SK-N-SH treated with all-trans-retinoic acid at 6 μM for 48 hours (cell line): ENCODE measurements around the gene ARHGEF40.

ENCODE experiments used
- ARNTL ChIP-seq: fragments of 450-650 bp; formaldehyde crosslinking; IDR thresholded peaks from 2 replicates; pipeline ENCODE4 v1.5.0; 2020; ENCODE audit warnings: low read depth, mild to moderate bottlenecking, moderate library complexity, borderline replicate concordance
- BACH2 ChIP-seq: fragments of 250-450 bp; sonication (Bioruptor Pico); IDR thresholded peaks from 2 replicates; pipeline ENCODE4 v1.9.0; 2021; ENCODE audit warnings: mild to moderate bottlenecking, borderline replicate concordance
- CSDC2 ChIP-seq: fragments of 250-450 bp; sonication (Bioruptor Pico); IDR thresholded peaks from 2 replicates; pipeline ENCODE4 v1.5.0; 2020; ENCODE audit warnings: mild to moderate bottlenecking, moderate library complexity
- ESRRG ChIP-seq: fragments of 250-450 bp; sonication (Bioruptor Pico); IDR thresholded peaks from 2 replicates; pipeline ENCODE4 v1.6.1; 2021; ENCODE audit warnings: mild to moderate bottlenecking
- PPARA ChIP-seq: fragments of 250-450 bp; sonication (Bioruptor Pico); IDR thresholded peaks from 2 replicates; pipeline ENCODE4 v1.5.0; 2020; ENCODE audit warnings: mild to moderate bottlenecking, borderline replicate concordance
- RARB ChIP-seq: fragments of 250-450 bp; sonication (Bioruptor Pico); IDR thresholded peaks from 2 replicates; pipeline ENCODE4 v1.8.0; 2021; ENCODE audit warnings: mild to moderate bottlenecking, moderate library complexity
- TOX ChIP-seq: fragments of 250-450 bp; sonication (Bioruptor Pico); IDR thresholded peaks from 2 replicates; pipeline ENCODE4 v1.8.0; 2021; ENCODE audit warnings: mild to moderate bottlenecking, moderate library complexity, borderline replicate concordance
- ZC3H10 ChIP-seq: fragments of 250-450 bp; sonication (Bioruptor Pico); IDR thresholded peaks from 2 replicates; pipeline ENCODE4 v1.5.1; 2021; ENCODE audit warnings: mild to moderate bottlenecking, moderate library complexity
- ZFP30 ChIP-seq: fragments of 450-650 bp; formaldehyde crosslinking; IDR thresholded peaks from 2 replicates; pipeline ENCODE4 v1.5.0; 2022; ENCODE audit warnings: mild to moderate bottlenecking, moderate library complexity
- ZNF565 ChIP-seq: fragments of 450-650 bp; formaldehyde crosslinking; conservative IDR thresholded peaks from 2 replicates; pipeline ENCODE4 v1.5.0; 2020; ENCODE audit warnings: low read depth, mild to moderate bottlenecking, moderate library complexity
- ZNF8 ChIP-seq: fragments of 450-650 bp; formaldehyde crosslinking; IDR thresholded peaks from 2 replicates; pipeline ENCODE4 v1.5.0; 2020; ENCODE audit warnings: mild to moderate bottlenecking, moderate library complexity
- TF ChIP-seq, protein P1 (sequence below): fragments of 250-450 bp; sonication (Bioruptor Pico); IDR thresholded peaks from 2 replicates; pipeline ENCODE4 v1.5.1; 2020; ENCODE audit warnings: low read depth, mild to moderate bottlenecking, moderate library complexity
- TF ChIP-seq, protein P2 (sequence below): fragments of 250-450 bp; sonication (Bioruptor Pico); IDR thresholded peaks from 2 replicates; pipeline ENCODE4 v1.8.0; 2020; ENCODE audit warnings: mild to moderate bottlenecking, moderate library complexity, borderline replicate concordance
- TF ChIP-seq, protein P3 (sequence below): fragments of 250-450 bp; sonication (Bioruptor Pico); IDR thresholded peaks from 2 replicates; pipeline ENCODE4 v1.8.0; 2021; ENCODE audit warnings: low read depth, mild to moderate bottlenecking, moderate library complexity, borderline replicate concordance

DNA sequence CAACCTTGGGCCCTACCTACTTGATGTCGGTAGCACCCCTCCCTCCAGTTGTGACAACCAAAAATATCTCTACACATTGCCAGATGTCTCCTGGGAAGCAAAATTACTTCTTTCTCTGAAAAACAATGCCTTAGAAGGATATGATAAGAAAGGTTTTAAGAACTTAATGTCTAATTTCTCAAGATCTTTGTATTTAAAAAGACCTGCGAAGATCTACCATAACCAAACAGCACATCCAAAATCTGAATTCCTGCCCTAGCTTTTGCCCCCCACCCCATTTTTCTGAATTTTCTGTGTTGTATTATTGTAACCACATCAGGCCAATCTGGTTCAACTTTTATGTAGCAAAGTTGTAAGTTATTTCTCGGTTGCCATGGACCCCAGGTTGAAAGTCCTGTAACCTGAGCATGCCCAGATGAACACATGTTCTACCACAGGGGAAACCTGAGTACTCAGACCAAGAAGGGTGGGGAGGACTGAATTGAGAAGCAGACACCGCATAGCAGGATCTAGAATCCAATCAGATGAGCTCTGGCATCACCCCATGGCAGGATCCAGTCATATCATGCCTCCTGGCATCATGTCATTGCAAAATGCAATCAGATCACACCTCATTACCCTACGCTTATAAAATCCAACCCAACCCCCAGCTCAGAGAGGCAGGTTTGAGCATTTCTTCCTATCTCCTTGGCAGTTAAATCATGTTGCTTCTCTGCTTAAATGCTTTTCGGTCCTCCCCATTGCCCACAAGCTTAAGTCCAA, 39.5 kb downstream of the ARHGEF40 start:
- no peak for TF ChIP-seq ZNF8 (CRISPR knock-in tag)
- no peak for TF ChIP-seq BACH2 (CRISPR knock-in tag)
- no peak for TF ChIP-seq RARB (CRISPR knock-in tag)
- TF ChIP-seq ZC3H10 (CRISPR knock-in tag), result no peak
- TF ChIP-seq ZNF565 (CRISPR knock-in tag), result no peak
- TF ChIP-seq, protein P1, sequence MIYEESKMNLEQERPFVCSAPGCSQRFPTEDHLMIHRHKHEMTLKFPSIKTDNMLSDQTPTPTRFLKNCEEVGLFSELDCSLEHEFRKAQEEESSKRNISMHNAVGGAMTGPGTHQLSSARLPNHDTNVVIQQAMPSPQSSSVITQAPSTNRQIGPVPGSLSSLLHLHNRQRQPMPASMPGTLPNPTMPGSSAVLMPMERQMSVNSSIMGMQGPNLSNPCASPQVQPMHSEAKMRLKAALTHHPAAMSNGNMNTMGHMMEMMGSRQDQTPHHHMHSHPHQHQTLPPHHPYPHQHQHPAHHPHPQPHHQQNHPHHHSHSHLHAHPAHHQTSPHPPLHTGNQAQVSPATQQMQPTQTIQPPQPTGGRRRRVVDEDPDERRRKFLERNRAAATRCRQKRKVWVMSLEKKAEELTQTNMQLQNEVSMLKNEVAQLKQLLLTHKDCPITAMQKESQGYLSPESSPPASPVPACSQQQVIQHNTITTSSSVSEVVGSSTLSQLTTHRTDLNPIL (CRISPR knock-in tag), result no peak
- TF ChIP-seq ESRRG (CRISPR knock-in tag), result no peak
- no peak for TF ChIP-seq ARNTL (CRISPR knock-in tag)
- TF ChIP-seq CSDC2 (CRISPR knock-in tag), result no peak
- TF ChIP-seq ZFP30 (CRISPR knock-in tag), result no peak
- no peak for TF ChIP-seq TOX
- TF ChIP-seq, protein P2, sequence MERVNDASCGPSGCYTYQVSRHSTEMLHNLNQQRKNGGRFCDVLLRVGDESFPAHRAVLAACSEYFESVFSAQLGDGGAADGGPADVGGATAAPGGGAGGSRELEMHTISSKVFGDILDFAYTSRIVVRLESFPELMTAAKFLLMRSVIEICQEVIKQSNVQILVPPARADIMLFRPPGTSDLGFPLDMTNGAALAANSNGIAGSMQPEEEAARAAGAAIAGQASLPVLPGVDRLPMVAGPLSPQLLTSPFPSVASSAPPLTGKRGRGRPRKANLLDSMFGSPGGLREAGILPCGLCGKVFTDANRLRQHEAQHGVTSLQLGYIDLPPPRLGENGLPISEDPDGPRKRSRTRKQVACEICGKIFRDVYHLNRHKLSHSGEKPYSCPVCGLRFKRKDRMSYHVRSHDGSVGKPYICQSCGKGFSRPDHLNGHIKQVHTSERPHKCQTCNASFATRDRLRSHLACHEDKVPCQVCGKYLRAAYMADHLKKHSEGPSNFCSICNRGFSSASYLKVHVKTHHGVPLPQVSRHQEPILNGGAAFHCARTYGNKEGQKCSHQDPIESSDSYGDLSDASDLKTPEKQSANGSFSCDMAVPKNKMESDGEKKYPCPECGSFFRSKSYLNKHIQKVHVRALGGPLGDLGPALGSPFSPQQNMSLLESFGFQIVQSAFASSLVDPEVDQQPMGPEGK (CRISPR knock-in tag), result no peak
- no peak for TF ChIP-seq PPARA (CRISPR knock-in tag)
- TF ChIP-seq, protein P3, sequence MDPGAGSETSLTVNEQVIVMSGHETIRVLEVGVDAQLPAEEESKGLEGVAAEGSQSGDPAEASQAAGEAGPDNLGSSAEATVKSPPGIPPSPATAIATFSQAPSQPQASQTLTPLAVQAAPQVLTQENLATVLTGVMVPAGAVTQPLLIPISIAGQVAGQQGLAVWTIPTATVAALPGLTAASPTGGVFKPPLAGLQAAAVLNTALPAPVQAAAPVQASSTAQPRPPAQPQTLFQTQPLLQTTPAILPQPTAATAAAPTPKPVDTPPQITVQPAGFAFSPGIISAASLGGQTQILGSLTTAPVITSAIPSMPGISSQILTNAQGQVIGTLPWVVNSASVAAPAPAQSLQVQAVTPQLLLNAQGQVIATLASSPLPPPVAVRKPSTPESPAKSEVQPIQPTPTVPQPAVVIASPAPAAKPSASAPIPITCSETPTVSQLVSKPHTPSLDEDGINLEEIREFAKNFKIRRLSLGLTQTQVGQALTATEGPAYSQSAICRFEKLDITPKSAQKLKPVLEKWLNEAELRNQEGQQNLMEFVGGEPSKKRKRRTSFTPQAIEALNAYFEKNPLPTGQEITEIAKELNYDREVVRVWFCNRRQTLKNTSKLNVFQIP (CRISPR knock-in tag), result no peak
